Activated naive CD4-positive, alpha-beta T cell treated with anti-CD3 and anti-CD28 coated beads, Interleukin-2, amount 10 ng/mL, durations not matched to agents 7 days and 5 days (primary cell): ENCODE measurements around the gene CTNND2.
"Not testable (repeated sequence)": the region's sequence is repeated elsewhere in the genome, so short reads cannot be mapped to it uniquely, and the experiment has no call there.

Experiments
- CTCF ChIA-PET: fragments of 350-600 bp; sonication (Branson Sonifier 250); formaldehyde crosslinking; loops from one replicate; lab custom pipeline; 2021; ENCODE audit warnings: antibody characterized with exemption; lab: Charles Lee
- DNase-seq: peaks from one replicate; pipeline ENCODE4 v3.0.0-alpha.2; 2020
- H3K27ac Mint-ChIP-seq: one replicate; pipeline ENCODE4 v1.8.0; 2021; ENCODE audit warnings: mild to moderate bottlenecking, moderate library complexity, mixed read lengths
- H3K27me3 Mint-ChIP-seq: one replicate; pipeline ENCODE4 v1.8.0; 2021; ENCODE audit warnings: mild to moderate bottlenecking, mixed read lengths
- H3K36me3 Mint-ChIP-seq: one replicate; pipeline ENCODE4 v1.8.0; 2021; ENCODE audit warnings: mixed read lengths
- H3K4me1 Mint-ChIP-seq: one replicate; pipeline ENCODE4 v1.8.0; 2021; ENCODE audit warnings: mixed read lengths
- H3K4me3 Mint-ChIP-seq: one replicate; pipeline ENCODE4 v1.8.0; 2021; ENCODE audit warnings: mild to moderate bottlenecking, moderate library complexity, mixed read lengths
- H3K9me3 Mint-ChIP-seq: one replicate; pipeline ENCODE4 v1.8.0; 2021; ENCODE audit warnings: mixed read lengths

The CTNND2 gene

DNA sequence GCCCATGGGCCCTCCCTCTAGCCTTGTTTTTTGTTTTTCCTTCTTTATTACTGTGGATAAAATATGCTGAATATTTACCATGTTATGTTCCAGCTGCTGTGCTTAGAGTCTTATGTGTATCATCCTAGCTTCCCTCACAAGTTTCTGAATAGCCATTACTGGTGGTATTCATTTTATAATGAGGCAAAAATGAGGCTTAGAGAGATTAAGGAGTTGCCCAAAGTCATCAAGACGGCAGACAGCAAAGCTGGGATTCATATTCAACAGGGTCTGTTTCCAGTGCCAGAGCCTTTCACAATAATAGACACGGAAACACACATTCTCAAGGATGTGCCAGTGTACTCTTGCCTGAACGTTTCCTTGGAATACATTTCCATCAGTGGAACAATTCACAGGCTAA lies 258.1 kb downstream of the CTNND2 start:
- H3K9me3 Mint-ChIP-seq = peaks cover 3% of the 10 kb centered on the region

DNA sequence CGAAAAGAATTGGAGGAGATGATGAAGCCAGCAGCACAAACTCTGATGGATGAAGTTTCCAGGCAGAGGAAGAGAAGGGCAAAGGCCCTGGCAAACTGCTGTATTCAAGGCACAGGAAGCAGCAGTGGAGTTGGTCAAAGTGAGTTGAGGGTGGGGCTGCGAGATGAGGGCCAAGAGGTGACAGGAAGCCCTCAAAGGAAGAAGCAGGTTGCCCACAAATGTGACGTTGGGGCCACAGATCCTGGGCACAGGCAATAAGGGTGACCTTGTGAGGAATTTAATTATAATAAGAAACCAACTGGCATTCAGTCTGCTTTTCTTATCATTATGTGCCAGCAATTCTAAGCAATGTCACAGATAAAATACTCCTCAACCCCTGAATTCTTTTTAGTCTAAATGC lies 261.8 kb downstream of the CTNND2 start:
- Mint-ChIP-seq H3K27ac (no peak overlapping the region), H3K4me3 (no peak overlapping the region), H3K36me3 (no peaks in the 10 kb centered on the region), H3K27me3 (no peaks in the 10 kb centered on the region), H3K9me3 (no peaks in the 10 kb centered on the region), H3K4me1 (no peaks in the 10 kb centered on the region)
- CTCF ChIA-PET = no interaction called here
- no peak for DNase-seq

More for the DNA sequence above, 258.1 kb downstream of the CTNND2 start:
- no peak for DNase-seq
- Mint-ChIP-seq H3K36me3 (no peaks in the 10 kb centered on the region), H3K4me3 (no peak overlapping the region), H3K27me3 (no peaks in the 10 kb centered on the region), H3K4me1 (no peaks in the 10 kb centered on the region), H3K27ac (no peak overlapping the region)
- CTCF ChIA-PET = no interaction called here

DNA sequence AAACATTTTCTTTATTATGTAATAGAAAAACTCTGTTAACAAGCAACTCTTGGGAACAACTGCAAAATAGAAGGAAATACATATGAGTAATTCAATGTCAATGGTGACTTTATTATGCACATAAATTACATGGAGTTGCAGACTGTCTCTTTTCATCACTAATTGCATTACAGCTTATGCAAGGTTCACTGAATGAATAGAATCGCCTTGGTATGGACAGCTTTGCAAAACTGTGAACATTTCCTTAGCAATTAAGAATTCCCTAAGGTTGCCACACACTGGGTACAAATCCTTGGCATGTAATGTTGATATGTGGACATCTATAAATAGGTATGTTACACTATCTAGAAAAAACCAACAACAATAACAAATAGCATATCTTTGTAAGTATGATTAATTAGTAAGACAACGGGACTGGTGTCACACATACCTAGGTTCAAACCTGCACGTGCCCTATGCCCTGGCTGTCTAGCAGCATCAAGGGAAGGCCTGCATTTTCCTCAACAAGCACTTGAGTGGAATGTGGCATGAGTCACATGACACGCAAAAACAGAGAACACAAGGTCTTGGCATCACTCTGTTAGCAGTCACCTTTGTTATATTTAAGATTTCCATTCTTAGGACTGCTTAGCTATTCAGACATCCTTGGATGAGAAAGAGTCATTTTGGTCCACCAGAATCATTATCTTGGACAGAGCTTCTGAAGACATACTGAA lies 263.9 kb downstream of the CTNND2 start:
- H3K4me1 Mint-ChIP-seq = no peaks in the 10 kb centered on the region
- H3K36me3 Mint-ChIP-seq = no peaks in the 10 kb centered on the region
- no peaks in the 10 kb centered on the region for H3K9me3 Mint-ChIP-seq
- no peak for DNase-seq
- CTCF ChIA-PET = no interaction called here
- H3K27ac Mint-ChIP-seq = no peak overlapping the region
- H3K4me3 Mint-ChIP-seq = no peak overlapping the region
- H3K27me3 Mint-ChIP-seq = no peaks in the 10 kb centered on the region

DNA sequence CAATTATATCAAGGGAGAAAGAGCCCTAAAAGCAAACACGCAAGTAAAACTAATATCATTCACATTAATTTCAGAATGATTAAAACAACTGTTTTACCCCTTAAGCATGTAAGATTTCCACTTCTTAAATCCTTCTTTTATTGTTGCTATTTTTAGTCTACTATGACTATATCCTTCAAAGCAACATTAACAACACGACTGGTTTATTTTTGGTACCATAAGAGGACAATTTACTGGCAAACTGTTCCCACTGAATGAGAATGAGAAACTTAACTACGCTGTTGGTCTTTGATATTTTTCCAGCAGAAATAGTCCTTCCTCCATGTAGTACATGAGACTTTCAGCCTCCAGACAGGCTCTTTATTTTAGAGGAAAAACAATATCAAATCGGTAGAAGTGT lies 281.5 kb downstream of the CTNND2 start:
- Mint-ChIP-seq H3K4me1 (no peaks in the 10 kb centered on the region), H3K27ac (no peak overlapping the region), H3K4me3 (no peak overlapping the region), H3K36me3 (no peaks in the 10 kb centered on the region), H3K27me3 (no peaks in the 10 kb centered on the region), H3K9me3 (peaks cover 1% of the 10 kb centered on the region)
- CTCF ChIA-PET = no interaction called here
- DNase-seq = no peak

DNA sequence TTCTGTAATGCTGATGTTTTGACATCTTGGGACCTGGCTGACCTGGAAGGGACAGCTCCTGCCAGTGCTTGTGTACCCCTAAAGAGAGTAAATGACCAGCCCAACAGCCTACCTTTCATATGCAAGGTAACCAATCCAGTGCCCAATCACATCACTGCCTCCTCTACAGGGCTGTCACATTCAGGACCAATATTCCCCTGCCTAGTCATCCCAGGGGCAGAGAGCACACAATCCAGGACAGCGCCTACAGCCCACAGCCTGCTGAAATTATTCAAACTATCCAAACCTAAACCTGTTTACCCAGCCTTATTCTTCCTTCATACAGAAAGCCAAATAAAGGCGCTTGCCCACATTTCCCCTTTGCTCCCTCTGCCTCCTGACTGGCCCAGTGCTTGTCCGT lies 284.1 kb downstream of the CTNND2 start:
- H3K27ac Mint-ChIP-seq = no peak overlapping the region
- CTCF ChIA-PET = no interaction called here
- H3K4me3 Mint-ChIP-seq = no peak overlapping the region
- H3K27me3 Mint-ChIP-seq = no peaks in the 10 kb centered on the region
- no peak for DNase-seq
- H3K4me1 Mint-ChIP-seq = no peaks in the 10 kb centered on the region
- H3K9me3 Mint-ChIP-seq = peaks cover 1% of the 10 kb centered on the region
- no peaks in the 10 kb centered on the region for H3K36me3 Mint-ChIP-seq

- CTCF ChIA-PET = interaction anchor here (0.9 kb wide), 1 partner anchor 24 kb away, joined by 3 read pairs; no protein-coding TSS in a partner anchor
- DNase-seq = no peak
- H3K4me3 Mint-ChIP-seq = no peak overlapping the region
- no peak overlapping the region for H3K27ac Mint-ChIP-seq
- no peaks in the 10 kb centered on the region for H3K4me1 Mint-ChIP-seq
- no peaks in the 10 kb centered on the region for H3K36me3 Mint-ChIP-seq
- no peaks in the 10 kb centered on the region for H3K27me3 Mint-ChIP-seq
- peaks cover 1% of the 10 kb centered on the region for H3K9me3 Mint-ChIP-seq
These were observed 284.8 kb downstream of the CTNND2 start for GRCh38 chr5:11619339-11620024.

DNA sequence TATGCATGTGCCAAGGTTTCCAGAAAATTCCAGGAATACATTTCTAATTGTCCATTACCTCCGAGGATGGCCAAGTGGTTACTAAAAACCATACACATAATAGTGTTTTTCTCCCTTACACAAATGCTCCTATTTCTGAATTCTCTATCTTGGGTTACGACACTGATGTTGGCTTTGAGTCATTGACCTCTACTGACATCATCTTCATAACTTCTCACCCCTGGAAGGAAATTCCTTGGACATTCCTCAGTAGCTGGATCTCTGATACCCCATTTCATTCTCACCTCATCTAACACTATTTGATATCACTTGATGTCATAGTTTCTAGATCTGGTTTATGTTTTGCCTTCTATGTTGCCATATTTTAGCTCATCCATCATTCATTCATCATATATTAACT lies 287.2 kb downstream of the CTNND2 start:
- DNase-seq = no peak
- CTCF ChIA-PET = no interaction called here
- Mint-ChIP-seq H3K4me3 (no peak overlapping the region), H3K27me3 (no peaks in the 10 kb centered on the region), H3K36me3 (no peaks in the 10 kb centered on the region), H3K4me1 (no peaks in the 10 kb centered on the region), H3K9me3 (no peaks in the 10 kb centered on the region), H3K27ac (no peak overlapping the region)

GRCh38 chr5:11616624-11617023 lies 287.6 kb downstream of the CTNND2 start:
- H3K27me3 Mint-ChIP-seq, H3K4me1 Mint-ChIP-seq, H3K27ac Mint-ChIP-seq, DNase-seq, H3K4me3 Mint-ChIP-seq, H3K9me3 Mint-ChIP-seq, CTCF ChIA-PET, H3K36me3 Mint-ChIP-seq: not testable (repeated sequence)

DNA sequence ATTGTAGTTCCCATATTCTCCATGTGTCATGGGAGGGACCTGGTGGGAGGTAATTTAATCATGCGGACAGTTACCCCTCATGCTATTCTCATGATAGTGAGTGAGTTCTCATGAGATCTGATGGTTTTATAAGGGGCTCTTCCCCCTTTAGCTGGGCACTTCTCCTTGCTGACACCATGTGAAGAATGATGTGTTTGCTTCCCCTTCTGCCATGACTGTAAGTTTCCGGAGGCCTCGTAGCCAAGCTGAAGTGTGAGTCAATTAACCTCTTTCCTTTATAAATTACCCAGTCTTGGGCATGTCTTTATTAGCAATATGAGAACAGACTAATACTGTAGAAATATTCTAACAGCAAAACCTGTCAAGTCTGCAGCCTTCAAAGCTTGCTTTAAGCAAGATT lies 293.2 kb downstream of the CTNND2 start:
- no peaks in the 10 kb centered on the region for H3K9me3 Mint-ChIP-seq
- no peaks in the 10 kb centered on the region for H3K36me3 Mint-ChIP-seq
- no peaks in the 10 kb centered on the region for H3K27me3 Mint-ChIP-seq
- no peak overlapping the region for H3K27ac Mint-ChIP-seq
- CTCF ChIA-PET = no interaction called here
- H3K4me1 Mint-ChIP-seq = no peaks in the 10 kb centered on the region
- H3K4me3 Mint-ChIP-seq = no peak overlapping the region
- DNase-seq = no peak

DNA sequence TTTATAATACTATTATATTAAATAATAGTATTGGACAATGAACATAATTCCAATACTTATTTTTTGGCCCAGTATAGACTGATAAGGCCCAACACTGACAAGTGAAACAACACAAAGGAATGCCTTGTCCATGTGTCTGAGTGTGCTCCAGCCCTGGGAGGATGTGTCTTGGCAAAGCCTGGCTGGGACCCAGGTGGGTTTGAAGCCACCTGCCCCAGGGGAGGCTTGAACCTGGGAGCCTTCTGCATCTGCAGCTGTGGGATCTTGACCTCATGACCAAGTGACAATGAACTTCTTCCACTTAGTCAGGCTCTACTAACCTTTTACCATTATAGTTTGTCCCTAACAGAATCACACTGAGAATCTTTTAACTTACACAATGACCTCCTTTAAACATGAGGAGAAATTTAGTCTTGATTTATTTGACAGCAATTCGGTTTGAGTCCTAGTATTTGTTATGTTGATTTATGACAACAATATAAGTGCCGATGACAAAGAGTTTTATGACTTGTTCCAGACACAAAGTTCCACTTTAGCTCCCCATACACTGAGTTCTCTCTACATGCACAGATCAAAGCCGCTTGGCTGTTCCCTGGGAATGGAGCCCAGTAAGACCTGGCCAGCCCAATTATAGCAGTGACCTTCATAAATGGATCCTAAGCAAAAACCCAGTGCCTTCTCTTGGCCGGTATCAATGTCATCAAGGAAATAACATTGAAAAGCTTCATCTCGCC lies 294.5 kb downstream of the CTNND2 start:
- H3K27me3 Mint-ChIP-seq = no peaks in the 10 kb centered on the region
- H3K4me1 Mint-ChIP-seq = no peaks in the 10 kb centered on the region
- H3K36me3 Mint-ChIP-seq = no peaks in the 10 kb centered on the region
- H3K4me3 Mint-ChIP-seq = no peak overlapping the region
- H3K9me3 Mint-ChIP-seq = no peaks in the 10 kb centered on the region
- CTCF ChIA-PET = no interaction called here
- no peak for DNase-seq
- H3K27ac Mint-ChIP-seq = no peak overlapping the region

GRCh38 chr5:11608530-11608929 lies 295.7 kb downstream of the CTNND2 start:
- Mint-ChIP-seq H3K4me1 (no peaks in the 10 kb centered on the region), H3K9me3 (no peaks in the 10 kb centered on the region), H3K4me3 (no peak overlapping the region), H3K27ac (no peak overlapping the region), H3K27me3 (no peaks in the 10 kb centered on the region), H3K36me3 (no peaks in the 10 kb centered on the region)
- CTCF ChIA-PET = no interaction called here
- no peak for DNase-seq

DNA sequence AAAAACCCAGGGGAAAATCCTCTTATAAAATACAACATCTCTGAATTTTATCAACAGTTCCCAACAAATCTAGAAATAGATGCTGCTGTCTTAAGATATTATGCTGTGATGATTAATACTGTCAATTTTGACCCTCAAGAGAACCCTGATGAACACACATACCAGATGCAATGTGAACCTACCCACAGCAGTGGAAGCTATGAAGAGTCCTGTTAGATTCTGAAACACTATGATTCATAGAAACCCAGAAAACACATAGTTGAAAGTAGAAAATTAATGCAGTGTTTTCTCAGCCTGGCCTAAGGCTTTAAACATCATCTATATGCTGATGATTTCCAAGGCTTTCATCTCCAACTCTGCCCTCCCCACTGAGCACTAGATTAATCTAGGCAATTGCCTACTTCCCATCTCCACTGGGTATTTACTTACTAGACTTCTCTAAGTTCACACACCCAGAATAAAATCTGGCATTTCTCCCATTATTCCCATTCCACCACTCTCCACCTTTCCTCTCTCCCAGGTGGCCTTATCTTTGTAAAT lies 296.2 kb downstream of the CTNND2 start:
- H3K36me3 Mint-ChIP-seq = no peaks in the 10 kb centered on the region
- H3K27ac Mint-ChIP-seq = no peak overlapping the region
- H3K4me3 Mint-ChIP-seq = no peak overlapping the region
- no peaks in the 10 kb centered on the region for H3K9me3 Mint-ChIP-seq
- no peak for DNase-seq
- CTCF ChIA-PET = no interaction called here
- H3K4me1 Mint-ChIP-seq = no peaks in the 10 kb centered on the region
- no peaks in the 10 kb centered on the region for H3K27me3 Mint-ChIP-seq

DNA sequence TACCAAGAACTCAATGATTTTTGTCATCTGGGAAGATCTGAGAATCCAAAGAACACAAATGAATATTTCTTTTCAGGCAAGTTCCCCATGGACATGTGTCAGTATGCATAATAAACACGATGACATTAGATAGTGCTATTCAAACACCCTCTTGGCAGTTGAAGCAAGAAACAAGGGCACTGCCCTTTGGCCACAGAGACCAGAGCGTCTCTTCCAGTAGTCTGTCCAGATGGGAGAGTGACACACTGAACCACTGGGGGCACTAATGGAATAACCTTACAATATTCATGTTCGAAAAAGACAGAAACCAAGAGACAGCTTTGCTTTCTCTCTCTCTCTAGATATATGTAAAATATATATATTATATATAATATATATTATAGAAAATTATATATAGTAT lies 301.9 kb downstream of the CTNND2 start:
- H3K4me1 Mint-ChIP-seq = no peaks in the 10 kb centered on the region
- H3K4me3 Mint-ChIP-seq = no peak overlapping the region
- no peaks in the 10 kb centered on the region for H3K36me3 Mint-ChIP-seq
- CTCF ChIA-PET = no interaction called here
- no peak for DNase-seq
- H3K9me3 Mint-ChIP-seq = no peaks in the 10 kb centered on the region
- H3K27ac Mint-ChIP-seq = no peak overlapping the region
- H3K27me3 Mint-ChIP-seq = no peaks in the 10 kb centered on the region

GRCh38 chr5:11599499-11599898 lies 304.7 kb downstream of the CTNND2 start:
- H3K4me3 Mint-ChIP-seq = no peak overlapping the region
- H3K27ac Mint-ChIP-seq = no peak overlapping the region
- CTCF ChIA-PET = no interaction called here
- no peaks in the 10 kb centered on the region for H3K4me1 Mint-ChIP-seq
- DNase-seq = no peak
- no peaks in the 10 kb centered on the region for H3K27me3 Mint-ChIP-seq
- H3K9me3 Mint-ChIP-seq = no peaks in the 10 kb centered on the region
- H3K36me3 Mint-ChIP-seq = no peaks in the 10 kb centered on the region
